MM.1S (cell line): ENCODE results near the gene EMILIN3.

ENCODE experiments used
- DNase-seq: peaks from one replicate; pipeline ENCODE4 v3.0.0-alpha.2; 2015
- H2AFZ ChIP-seq: fragments of 300-600 bp; sonication (generic); 2 replicates; pipeline ENCODE4 v1.6.0; 2016; ENCODE audit warnings: antibody characterized with exemption, low read length
- H3F3A ChIP-seq: fragments of 300-600 bp; sonication (generic); 2 replicates; pipeline ENCODE4 v1.6.1; 2016; ENCODE audit warnings: mild to moderate bottlenecking, antibody characterized with exemption, low read length, moderate library complexity, mixed read lengths; ENCODE audit not compliant: insufficient read depth
- H3K27ac ChIP-seq: fragments of 300-600 bp; sonication (generic); 2 replicates; pipeline ENCODE4 v1.5.1; 2016; ENCODE audit warnings: mild to moderate bottlenecking, low read length
- H3K27me3 ChIP-seq: fragments of 300-600 bp; sonication (generic); replicated peaks from 2 replicates; pipeline ENCODE4 v1.6.0; 2016; ENCODE audit warnings: low read length; ENCODE audit not compliant: insufficient read depth
- H3K36me3 ChIP-seq: fragments of 300-600 bp; sonication (generic); replicated peaks from 2 replicates; pipeline ENCODE4 v1.6.1; 2016; ENCODE audit warnings: mild to moderate bottlenecking, low read length, mixed read lengths; ENCODE audit not compliant: insufficient read depth
- H3K4me1 ChIP-seq: fragments of 300-600 bp; sonication (generic); 2 replicates; pipeline ENCODE4 v1.6.1; 2016; ENCODE audit warnings: low read length, mixed read lengths
- H3K4me2 ChIP-seq: fragments of 300-600 bp; sonication (generic); 2 replicates; pipeline ENCODE4 v1.6.0; 2016; ENCODE audit warnings: low read depth, low read length
- H3K4me3 ChIP-seq: fragments of 300-600 bp; sonication (generic); 2 replicates; pipeline ENCODE4 v1.5.1; 2016; ENCODE audit warnings: low read length, mixed read lengths
- H3K79me2 ChIP-seq: fragments of 300-600 bp; sonication (generic); 2 replicates; pipeline ENCODE4 v1.6.1; 2016; ENCODE audit warnings: mixed run types, low read length, mixed read lengths
- H3K9ac ChIP-seq: fragments of 300-600 bp; sonication (generic); 2 replicates; pipeline ENCODE4 v1.6.1; 2016; ENCODE audit warnings: low read length, mixed read lengths
- H3K9me2 ChIP-seq: fragments of 300-600 bp; sonication (generic); replicated peaks from 2 replicates; pipeline ENCODE4 v1.6.1; 2016; ENCODE audit warnings: mild to moderate bottlenecking, low read length, mixed read lengths; ENCODE audit not compliant: insufficient read depth
- H3K9me3 ChIP-seq: fragments of 300-600 bp; sonication (generic); replicated peaks from 2 replicates; pipeline ENCODE4 v1.6.1; 2016; ENCODE audit warnings: mild to moderate bottlenecking, low read length, mixed read lengths; ENCODE audit not compliant: insufficient read depth
- H4K20me1 ChIP-seq: fragments of 300-600 bp; sonication (generic); 2 replicates; pipeline ENCODE4 v1.6.1; 2016; ENCODE audit warnings: mild to moderate bottlenecking, low read length, moderate library complexity, mixed read lengths; ENCODE audit not compliant: insufficient read depth
- CTCF ChIP-seq: fragments of 300-600 bp; sonication (generic); IDR thresholded peaks from 2 replicates; pipeline ENCODE4 v1.5.1; 2016; ENCODE audit warnings: antibody characterized with exemption, low read length, mixed read lengths
- EZH2 ChIP-seq: fragments of 300-600 bp; sonication (generic); optimal IDR thresholded peaks from 2 replicates; pipeline ENCODE3; 2017; ENCODE audit warnings: low read depth, mild to moderate bottlenecking, antibody characterized with exemption, low read length, mixed read lengths
- EZH2phosphoT487 ChIP-seq: fragments of 300-600 bp; sonication (generic); IDR thresholded peaks from 2 replicates; pipeline ENCODE4 v1.6.1; 2018; ENCODE audit warnings: antibody characterized with exemption, low read length

EMILIN3 gene

DNA sequence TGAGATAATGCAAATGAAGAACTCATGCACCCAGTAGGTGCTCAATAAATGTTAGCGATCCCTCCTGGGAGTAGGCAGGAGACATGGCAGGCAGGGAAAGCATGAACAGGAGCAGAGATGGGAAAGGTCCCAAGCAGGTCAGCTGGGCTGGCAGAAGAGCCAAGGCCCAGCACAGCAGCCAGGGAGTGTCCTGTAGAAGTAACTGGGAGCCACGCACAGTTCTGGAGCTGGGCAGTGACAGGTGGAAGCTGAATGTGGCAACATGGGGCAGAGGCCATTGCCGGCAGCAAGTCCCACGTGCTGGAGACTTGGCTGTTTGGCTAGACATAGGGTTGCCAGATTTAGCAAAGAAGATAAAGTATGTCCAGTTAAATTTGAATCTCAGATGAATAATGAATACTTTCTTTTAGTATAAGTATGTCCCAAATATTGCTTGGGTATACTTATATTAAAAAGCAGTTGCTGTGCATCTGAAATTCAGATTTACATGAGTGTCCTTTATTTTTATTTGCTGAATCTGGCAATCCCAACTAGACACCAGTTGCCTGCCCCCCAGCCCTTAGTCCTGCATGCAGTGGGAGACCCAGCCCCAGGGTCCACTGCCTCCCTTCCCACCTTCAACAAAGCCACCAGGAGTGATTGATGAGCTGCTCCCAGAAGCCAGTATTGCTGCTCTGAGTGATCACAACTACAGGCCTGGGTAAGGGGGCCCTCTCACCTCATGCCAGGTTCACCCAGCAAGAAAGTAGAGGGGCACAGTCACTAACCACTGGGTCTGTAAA is 29.7 kb downstream of the EMILIN3 start:
- no peaks in the 10 kb centered on the region for H3F3A ChIP-seq
- DNase-seq: no peak

DNA sequence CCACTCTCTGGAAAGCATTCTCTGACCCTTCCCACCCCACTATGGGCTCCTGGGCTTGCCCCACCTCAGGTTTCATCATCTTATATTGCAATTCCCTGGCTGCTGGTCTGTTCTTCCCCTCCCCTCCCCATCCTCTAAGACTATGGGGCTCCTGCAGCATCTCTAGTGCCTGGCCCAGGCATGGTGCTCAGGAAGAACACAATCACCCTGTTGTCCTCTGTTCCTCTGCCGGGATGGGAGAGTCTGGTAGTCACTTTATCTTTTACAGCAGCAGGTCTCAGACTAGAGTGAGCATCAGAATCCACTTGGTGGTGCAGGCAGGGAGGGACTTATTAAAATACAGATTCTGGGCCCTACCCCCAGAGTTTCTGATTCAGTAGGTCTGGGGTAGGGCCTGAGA is 31.0 kb downstream of the EMILIN3 start:
- no peak overlapping the region for H3K9ac ChIP-seq
- no peaks in the 10 kb centered on the region for H4K20me1 ChIP-seq
- H3F3A ChIP-seq: no peaks in the 10 kb centered on the region
- no peaks in the 10 kb centered on the region for H3K9me2 ChIP-seq
- no peak for TF ChIP-seq EZH2phosphoT487
- TF ChIP-seq CTCF: no peak
- TF ChIP-seq EZH2: no peak
- no peaks in the 10 kb centered on the region for H3K27me3 ChIP-seq
- no peaks in the 10 kb centered on the region for H3K79me2 ChIP-seq
- no peaks in the 10 kb centered on the region for H3K36me3 ChIP-seq
- no peak overlapping the region for H3K4me3 ChIP-seq
- H3K9me3 ChIP-seq: no peaks in the 10 kb centered on the region
- H3K4me1 ChIP-seq: peaks cover 5% of the 10 kb centered on the region; the same call in 1 of the 2 replicates
- no peak overlapping the region for H2AFZ ChIP-seq
- no peak for DNase-seq
- H3K4me2 ChIP-seq: no peak overlapping the region
- no peak overlapping the region for H3K27ac ChIP-seq

More for the DNA sequence above, 29.7 kb downstream of the EMILIN3 start:
- H3K9me2 ChIP-seq: no peaks in the 10 kb centered on the region
- H2AFZ ChIP-seq: no peak overlapping the region
- H3K79me2 ChIP-seq: no peaks in the 10 kb centered on the region
- peaks cover 5% of the 10 kb centered on the region; the same call in 1 of the 2 replicates for H3K4me1 ChIP-seq
- no peak overlapping the region for H3K4me3 ChIP-seq
- H3K9ac ChIP-seq: no peak overlapping the region
- no peak overlapping the region for H3K4me2 ChIP-seq
- no peaks in the 10 kb centered on the region for H4K20me1 ChIP-seq
- H3K36me3 ChIP-seq: no peaks in the 10 kb centered on the region
- TF ChIP-seq CTCF: no peak
- TF ChIP-seq EZH2phosphoT487: no peak
- TF ChIP-seq EZH2: no peak
- H3K27me3 ChIP-seq: no peaks in the 10 kb centered on the region
- no peaks in the 10 kb centered on the region for H3K9me3 ChIP-seq
- no peak overlapping the region for H3K27ac ChIP-seq

DNA sequence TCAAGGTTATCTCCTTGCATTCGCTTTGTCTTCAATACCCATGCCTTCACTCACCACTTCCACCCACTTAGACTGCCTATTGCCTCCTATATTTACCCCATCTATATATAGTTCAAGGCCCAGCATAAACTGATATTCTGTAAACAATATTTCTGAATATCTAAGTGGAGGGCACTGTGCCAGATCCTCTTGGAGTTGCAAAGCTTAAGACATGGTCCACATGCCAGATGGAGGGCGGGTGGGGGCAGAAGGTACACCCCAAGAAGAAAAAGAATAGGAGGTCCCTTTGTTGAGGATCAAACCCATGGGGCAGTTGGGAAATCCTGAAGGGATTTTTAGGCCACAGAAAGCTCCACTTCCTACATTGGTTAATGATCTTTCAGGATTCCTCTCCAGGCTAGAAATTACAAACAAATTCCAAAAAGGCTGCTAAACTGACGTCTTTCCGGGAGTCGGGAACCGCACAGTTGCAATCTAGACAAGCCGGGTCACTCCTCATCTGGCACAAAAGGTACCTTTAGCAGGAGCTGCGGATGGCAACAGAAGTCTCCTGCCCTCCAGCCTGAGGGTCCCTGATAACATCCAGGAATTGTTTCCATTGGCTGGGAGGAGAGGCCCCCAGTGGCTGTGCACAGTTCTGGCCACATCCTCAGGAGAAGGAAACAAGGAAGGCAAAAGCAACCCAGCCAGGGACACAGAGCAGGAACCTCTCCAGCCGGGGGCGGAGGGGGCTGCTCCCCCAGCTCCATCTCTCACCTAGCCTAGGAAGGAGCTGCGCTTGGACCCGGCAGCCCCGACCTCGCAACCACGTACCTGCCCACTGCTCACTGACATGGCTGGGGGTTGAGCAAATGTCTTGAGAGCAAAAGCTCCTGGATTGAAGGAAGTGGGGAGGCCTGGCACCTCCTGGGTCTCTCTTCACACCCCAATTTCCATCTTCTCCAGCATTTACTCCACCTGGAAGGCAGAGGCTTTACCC is 31.9 kb downstream of the EMILIN3 start:
- no peak overlapping the region for H2AFZ ChIP-seq
- no peaks in the 10 kb centered on the region for H3K9me2 ChIP-seq
- no peaks in the 10 kb centered on the region for H3K27me3 ChIP-seq
- no peak overlapping the region for H3K9ac ChIP-seq
- peaks cover 3% of the 10 kb centered on the region; the same call in 1 of the 2 replicates for H3K4me1 ChIP-seq
- H3K36me3 ChIP-seq: no peaks in the 10 kb centered on the region
- TF ChIP-seq EZH2 (no peak), EZH2phosphoT487 (no peak), CTCF (no peak)
- no peak overlapping the region for H3K27ac ChIP-seq
- H3K79me2 ChIP-seq: no peaks in the 10 kb centered on the region
- no peaks in the 10 kb centered on the region for H3F3A ChIP-seq
- H4K20me1 ChIP-seq: no peaks in the 10 kb centered on the region
- no peak overlapping the region for H3K4me2 ChIP-seq
- no peak overlapping the region for H3K4me3 ChIP-seq
- no peak for DNase-seq
- no peaks in the 10 kb centered on the region for H3K9me3 ChIP-seq
